AG09319 (cell line): Measurements from ENCODE around the gene ZBTB40.

Experiments
- DNase-seq: peaks from one replicate; pipeline ENCODE4 v3.0.0-alpha.2; 2010; ENCODE audit warnings: low read depth; ENCODE audit errors: extremely low read depth
- CTCF ChIP-seq: IDR thresholded peaks from 2 replicates; pipeline ENCODE4 v1.5.1; 2011; ENCODE audit warnings: low read depth, mild to moderate bottlenecking, inconsistent platforms, low read length, moderate library complexity

ZBTB40 gene

GRCh38 chr1:22544606-22545005 lies 93.0 kb downstream of the ZBTB40 start:
- TF ChIP-seq CTCF: no peak
- DNase-seq: no peak

- no peak for DNase-seq
- TF ChIP-seq CTCF: no peak
These were observed 93.5 kb downstream of the ZBTB40 start for GRCh38 chr1:22545141-22545540.

- no peak for TF ChIP-seq CTCF
- no peak for DNase-seq
These were observed 95.7 kb downstream of the ZBTB40 start for GRCh38 chr1:22547186-22547817.

GRCh38 chr1:22547818-22548462 lies 96.3 kb downstream of the ZBTB40 start:
- no peak for TF ChIP-seq CTCF
- DNase-seq: no peak

GRCh38 chr1:22550021-22550420 lies 98.4 kb downstream of the ZBTB40 start:
- DNase-seq: no peak
- TF ChIP-seq CTCF: no peak

GRCh38 chr1:22551591-22551990 lies 99.9 kb downstream of the ZBTB40 start:
- no peak for TF ChIP-seq CTCF
- no peak for DNase-seq

- no peak for TF ChIP-seq CTCF
- DNase-seq: no peak
These were observed 100.4 kb downstream of the ZBTB40 start for GRCh38 chr1:22552021-22552420.
